GM23338 (cell line): ENCODE measurements around the gene HMCES. TPM values are rescaled to one million over a fixed set of nuclear protein-coding genes. Genes with fewer than 3 reads are reported as not detected.

Experiments
- ATAC-seq: fragments of 200-7000 bp; cut with Tn5 transposase; 3 replicates; pipeline ENCODE4 v1.9.1; 2020
- DNase-seq: peaks from one replicate; pipeline ENCODE4 v3.0.0-alpha.2; 2015; ENCODE audit warnings: low spot score
- H2AFZ ChIP-seq: fragments of 200-600 bp; sonication (generic); 2 replicates; pipeline ENCODE4 v1.8.0; 2016; ENCODE audit warnings: antibody characterized with exemption, mild to moderate bottlenecking, moderate library complexity
- H3F3A ChIP-seq: fragments of 200-600 bp; sonication (generic); replicated peaks from 2 replicates; pipeline ENCODE4 v1.8.0; 2017; ENCODE audit warnings: antibody characterized with exemption, mixed run types, low read depth
- H3K27ac ChIP-seq: fragments of 200-600 bp; sonication (generic); 2 replicates; pipeline ENCODE4 v1.6.1; 2016; ENCODE audit warnings: low read depth
- H3K27me3 ChIP-seq: fragments of 200-600 bp; sonication (generic); 2 replicates; pipeline ENCODE4 v1.8.0; 2016; ENCODE audit warnings: mild to moderate bottlenecking, mixed run types, moderate library complexity; ENCODE audit not compliant: insufficient read depth
- H3K36me3 ChIP-seq: fragments of 200-600 bp; sonication (generic); 2 replicates; pipeline ENCODE4 v1.8.0; 2016; ENCODE audit warnings: mild to moderate bottlenecking; ENCODE audit not compliant: insufficient read depth
- H3K4me1 ChIP-seq: fragments of 200-600 bp; sonication (generic); 2 replicates; pipeline ENCODE4 v1.8.0; 2016; ENCODE audit warnings: mild to moderate bottlenecking, moderate library complexity; ENCODE audit not compliant: insufficient read depth
- H3K4me2 ChIP-seq: fragments of 200-600 bp; sonication (generic); 2 replicates; pipeline ENCODE4 v1.7.1; 2017; ENCODE audit warnings: mixed run types
- H3K4me3 ChIP-seq: fragments of 200-600 bp; sonication (generic); 2 replicates; pipeline ENCODE4 v1.6.1; 2016; ENCODE audit warnings: mixed run types
- H3K79me2 ChIP-seq: fragments of 200-600 bp; sonication (generic); replicated peaks from 2 replicates; pipeline ENCODE4 v1.8.0; 2017; ENCODE audit warnings: mild to moderate bottlenecking; ENCODE audit not compliant: insufficient read depth
- H3K9me2 ChIP-seq: fragments of 200-600 bp; sonication (generic); 2 replicates; pipeline ENCODE4 v1.8.0; 2017; ENCODE audit not compliant: insufficient read depth
- H4K20me1 ChIP-seq: fragments of 200-600 bp; sonication (generic); replicated peaks from 2 replicates; pipeline ENCODE4 v1.8.0; 2017; ENCODE audit warnings: mild to moderate bottlenecking; ENCODE audit not compliant: insufficient read depth
- H3K27ac Mint-ChIP-seq: 2 replicates; pipeline ENCODE4 v1.8.0; 2020; ENCODE audit warnings: inconsistent platforms, mild to moderate bottlenecking, moderate library complexity, mixed read lengths
- H3K27me3 Mint-ChIP-seq: 3 replicates; pipeline ENCODE4 v1.8.0; 2022; ENCODE audit warnings: low read depth, mild to moderate bottlenecking, moderate library complexity, mixed read lengths, inconsistent platforms; ENCODE audit not compliant: insufficient read depth, poor library complexity
- H3K36me3 Mint-ChIP-seq: 3 replicates; pipeline ENCODE4 v1.8.0; 2021; ENCODE audit warnings: low read depth, mild to moderate bottlenecking, inconsistent platforms, moderate library complexity, mixed read lengths
- H3K4me1 Mint-ChIP-seq: 3 replicates; pipeline ENCODE4 v1.8.0; 2020; ENCODE audit warnings: mild to moderate bottlenecking, inconsistent platforms, mixed read lengths
- H3K4me3 Mint-ChIP-seq: 3 replicates; pipeline ENCODE4 v1.8.0; 2021; ENCODE audit warnings: moderate library complexity, mild to moderate bottlenecking, inconsistent platforms, mixed read lengths
- H3K9me3 Mint-ChIP-seq: 3 replicates; pipeline ENCODE4 v1.8.0; 2020; ENCODE audit warnings: moderate library complexity, mild to moderate bottlenecking, inconsistent platforms, mixed read lengths
- CREB1 ChIP-seq: fragments of 250-450 bp; sonication (Bioruptor Pico); IDR thresholded peaks from 2 replicates; pipeline ENCODE4 v1.5.0; 2020; ENCODE audit warnings: low read depth, mild to moderate bottlenecking, moderate library complexity
- EZH2phosphoT487 ChIP-seq: fragments of 200-600 bp; sonication (generic); IDR thresholded peaks from one replicate; pipeline ENCODE4 v1.8.1; 2018; ENCODE audit warnings: antibody characterized with exemption; ENCODE audit not compliant: unreplicated experiment
- NANOG ChIP-seq: IDR thresholded peaks from 2 replicates; pipeline ENCODE4 v1.6.1; 2016; ENCODE audit warnings: antibody characterized with exemption, borderline replicate concordance
- POLR2AphosphoS5 ChIP-seq: IDR thresholded peaks from 2 replicates; pipeline ENCODE4 v1.6.1; 2016; ENCODE audit warnings: antibody characterized with exemption, low read depth
- REST ChIP-seq: IDR thresholded peaks from one replicate; pipeline ENCODE4 v1.6.1; 2018; ENCODE audit warnings: antibody characterized with exemption; ENCODE audit not compliant: unreplicated experiment
- STAT1 ChIP-seq: IDR thresholded peaks from one replicate; pipeline ENCODE4 v1.6.1; 2016; ENCODE audit warnings: antibody characterized with exemption; ENCODE audit not compliant: unreplicated experiment
- ZNF114 ChIP-seq: fragments of 250-450 bp; sonication (Bioruptor Pico); IDR thresholded peaks from 2 replicates; pipeline ENCODE4 v1.5.0; 2020; ENCODE audit warnings: mild to moderate bottlenecking, moderate library complexity
- ZNF331 ChIP-seq: fragments of 250-450 bp; sonication (Bioruptor Pico); IDR thresholded peaks from 2 replicates; pipeline ENCODE4 v1.5.0; 2020; ENCODE audit warnings: low read depth, mild to moderate bottlenecking, moderate library complexity
- ZNF462 ChIP-seq: fragments of 250-450 bp; sonication (Bioruptor Pico); IDR thresholded peaks from 2 replicates; pipeline ENCODE4 v1.5.0; 2020; ENCODE audit warnings: mild to moderate bottlenecking, moderate library complexity
- polyA plus RNA-seq: library from polyadenylated mRNA; unstranded; fragments of >200 nt; fragmentation: Nextera tagmentation; extraction: Ambion mirVana; gene quantifications from 2 replicates; pipeline ENCODE4 v1.2.1, GENCODE V29; 2016
- total RNA-seq: library from RNA; depleted of rRNA; stranded (reverse); fragments of >200 nt; shearing (Covaris generic); gene quantifications from 2 replicates; pipeline ENCODE4 v1.2.3, GENCODE V29; 2014

Gene HMCES
- total and polyA plus RNA-seq, 2 experiments from 2014 or later = 36.5 to 44.5 TPM

GRCh38 chr3:129281726-129282125, 3.1 kb downstream of the HMCES start:
- Mint-ChIP-seq H3K36me3 (peaks cover 12% of the 10 kb centered on the region), H3K9me3 (no peaks in the 10 kb centered on the region; the same call in 2 of the 3 replicates), H3K4me3 (no peak overlapping the region), H3K27me3 (peaks cover 13% of the 10 kb centered on the region), H3K27ac (no peak overlapping the region), H3K4me1 (peaks cover 23% of the 10 kb centered on the region)
- no peak for ATAC-seq
- TF ChIP-seq CREB1 (CRISPR knock-in tag) (no peak), ZNF331 (CRISPR knock-in tag) (no peak), POLR2AphosphoS5 (no peak), REST (no peak), EZH2phosphoT487 (no peak), ZNF114 (CRISPR knock-in tag) (no peak), STAT1 (no peak), ZNF462 (CRISPR knock-in tag) (no peak), NANOG (no peak)
- H3K27me3 ChIP-seq = no peaks in the 10 kb centered on the region
- peaks cover 20% of the 10 kb centered on the region for H3K79me2 ChIP-seq
- no peaks in the 10 kb centered on the region for H3K36me3 ChIP-seq
- no peaks in the 10 kb centered on the region; the same call in 1 of the 2 replicates for H4K20me1 ChIP-seq
- no peak overlapping the region for H3K4me2 ChIP-seq
- H3K4me1 ChIP-seq = peaks cover 20% of the 10 kb centered on the region
- H3F3A ChIP-seq = peaks cover 7% of the 10 kb centered on the region
- no peaks in the 10 kb centered on the region for H3K9me2 ChIP-seq
- H2AFZ ChIP-seq = no peak overlapping the region
- no peak overlapping the region for H3K4me3 ChIP-seq
- H3K27ac ChIP-seq = no peak overlapping the region
- DNase-seq = no peak
